Uterus (tissue), 4 donors: ENCODE data around the gene TPO. TPM values are rescaled to one million over a fixed set of nuclear protein-coding genes. Genes with fewer than 3 reads are reported as not detected.
"Not testable (repeated sequence)": the region's sequence is repeated elsewhere in the genome, so short reads cannot be mapped to it uniquely, and the experiment has no call there.

ENCODE experiments used
- DNase-seq, 2 donors: peaks; one replicate each; pipeline ENCODE4 v3.0.0-alpha.2; 2019 to 2020
- H3K27ac ChIP-seq, 2 donors: fragments of 200-600 bp; sonication (generic); 1 replicate in 1 of 2; 2 replicates in 1 of 2; pipeline ENCODE4 v1.5.1; 2016 to 2018
- H3K27me3 ChIP-seq, 2 donors: fragments of 200-600 bp; sonication (generic); one replicate each; pipeline ENCODE4 v1.5.1; 2018 to 2019; ENCODE audit warnings: control low read depth in 1 of 2
- H3K36me3 ChIP-seq, 2 donors: fragments of 200-600 bp; sonication (generic); one replicate each; pipeline ENCODE4 v1.5.1; 2019; ENCODE audit warnings: control low read depth in 1 of 2
- H3K4me1 ChIP-seq, 2 donors: fragments of 200-600 bp; sonication (generic); one replicate each; pipeline ENCODE4 v1.5.1; 2018 to 2019; ENCODE audit warnings: control low read depth in 1 of 2
- H3K4me3 ChIP-seq, 2 donors: fragments of 200-600 bp; sonication (generic); 1 replicate in 1 of 2; 2 replicates in 1 of 2; pipeline ENCODE4 v1.5.1; 2018 to 2019; ENCODE audit warnings: mild to moderate bottlenecking in 1 of 2
- H3K9me3 ChIP-seq, 2 donors: fragments of 200-600 bp; sonication (generic); one replicate each; pipeline ENCODE4 v1.5.1; 2019; ENCODE audit warnings: control low read depth in 1 of 2
- POLR2A ChIP-seq, 2 donors: fragments of 450-650 bp; IDR thresholded peaks; one replicate each; pipeline ENCODE4 v1.6.1; 2016; ENCODE audit warnings: antibody characterized with exemption in 2 of 2, mild to moderate bottlenecking in 1 of 2, moderate library complexity in 1 of 2
- intact Hi-C: fragments of 100-400 bp; cut with DNase I; formaldehyde crosslinking; loops from one replicate; pipeline ENCODE4 v1.15.1; 2023; ENCODE audit warnings: low total_unique reads
- total RNA-seq, 4 donors: library from RNA; depleted of rRNA in 3 of 4; stranded (reverse); fragments of >200 nt in 3 of 4; gene quantifications; one replicate each; pipeline versions ENCODE4 v1.1.0 to v1.2.4, GENCODE V29; 2014 to 2023
- TF ChIP-seq, protein P1 (sequence below), 4 experiments: fragments of 200-600 bp in 2 of 4; fragments of 450-650 bp in 2 of 4; sonication (generic) in 2 of 4; IDR thresholded peaks; one replicate each; pipeline ENCODE4 v1.5.1; 2016 to 2019; ENCODE audit warnings: antibody characterized with exemption in 4 of 4, mild to moderate bottlenecking in 2 of 4, moderate library complexity in 1 of 4
- donor health status: DM: yes; HTN: yes; CAD: no.

The TPO gene
- total RNA-seq, 4 donors from 2014 or later, result 4.4 TPM; not detected in 3

DNA sequence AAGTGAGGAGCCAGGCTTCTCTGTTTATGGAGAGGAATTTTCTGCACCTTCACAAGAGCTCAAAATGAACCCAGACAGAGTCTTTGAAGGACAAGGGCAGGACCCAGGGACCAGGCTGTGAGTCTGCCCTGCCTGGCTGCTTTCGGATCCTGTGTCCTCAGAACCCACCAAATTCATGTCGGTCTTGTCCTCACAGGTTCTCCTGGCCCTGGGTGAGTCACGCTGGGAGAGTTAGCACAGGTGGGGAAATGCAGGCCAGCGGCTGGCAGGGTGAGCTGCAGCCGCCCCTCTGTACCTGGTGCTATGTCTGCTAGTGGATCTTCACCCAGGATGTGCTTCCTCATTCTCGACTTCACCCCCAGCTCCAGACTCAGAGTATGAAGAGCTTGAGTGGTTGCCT is 35.8 kb upstream of the TPO start:
- Histone ChIP-seq H3K9me3 (no peaks in the 10 kb centered on the region), H3K36me3 (no peaks in the 10 kb centered on the region), H3K4me3 (no peak overlapping the region), H3K27ac (no peak overlapping the region), H3K27me3 (no peaks in the 10 kb centered on the region), H3K4me1 (no peaks in the 10 kb centered on the region)
- no peak for DNase-seq
- intact Hi-C loops, result no loop called here
- TF ChIP-seq, protein P1, sequence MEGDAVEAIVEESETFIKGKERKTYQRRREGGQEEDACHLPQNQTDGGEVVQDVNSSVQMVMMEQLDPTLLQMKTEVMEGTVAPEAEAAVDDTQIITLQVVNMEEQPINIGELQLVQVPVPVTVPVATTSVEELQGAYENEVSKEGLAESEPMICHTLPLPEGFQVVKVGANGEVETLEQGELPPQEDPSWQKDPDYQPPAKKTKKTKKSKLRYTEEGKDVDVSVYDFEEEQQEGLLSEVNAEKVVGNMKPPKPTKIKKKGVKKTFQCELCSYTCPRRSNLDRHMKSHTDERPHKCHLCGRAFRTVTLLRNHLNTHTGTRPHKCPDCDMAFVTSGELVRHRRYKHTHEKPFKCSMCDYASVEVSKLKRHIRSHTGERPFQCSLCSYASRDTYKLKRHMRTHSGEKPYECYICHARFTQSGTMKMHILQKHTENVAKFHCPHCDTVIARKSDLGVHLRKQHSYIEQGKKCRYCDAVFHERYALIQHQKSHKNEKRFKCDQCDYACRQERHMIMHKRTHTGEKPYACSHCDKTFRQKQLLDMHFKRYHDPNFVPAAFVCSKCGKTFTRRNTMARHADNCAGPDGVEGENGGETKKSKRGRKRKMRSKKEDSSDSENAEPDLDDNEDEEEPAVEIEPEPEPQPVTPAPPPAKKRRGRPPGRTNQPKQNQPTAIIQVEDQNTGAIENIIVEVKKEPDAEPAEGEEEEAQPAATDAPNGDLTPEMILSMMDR (IDR thresholded peaks at IDR 0.05), result no peak
- TF ChIP-seq POLR2A (IDR thresholded peaks at IDR 0.05), result no peak

DNA sequence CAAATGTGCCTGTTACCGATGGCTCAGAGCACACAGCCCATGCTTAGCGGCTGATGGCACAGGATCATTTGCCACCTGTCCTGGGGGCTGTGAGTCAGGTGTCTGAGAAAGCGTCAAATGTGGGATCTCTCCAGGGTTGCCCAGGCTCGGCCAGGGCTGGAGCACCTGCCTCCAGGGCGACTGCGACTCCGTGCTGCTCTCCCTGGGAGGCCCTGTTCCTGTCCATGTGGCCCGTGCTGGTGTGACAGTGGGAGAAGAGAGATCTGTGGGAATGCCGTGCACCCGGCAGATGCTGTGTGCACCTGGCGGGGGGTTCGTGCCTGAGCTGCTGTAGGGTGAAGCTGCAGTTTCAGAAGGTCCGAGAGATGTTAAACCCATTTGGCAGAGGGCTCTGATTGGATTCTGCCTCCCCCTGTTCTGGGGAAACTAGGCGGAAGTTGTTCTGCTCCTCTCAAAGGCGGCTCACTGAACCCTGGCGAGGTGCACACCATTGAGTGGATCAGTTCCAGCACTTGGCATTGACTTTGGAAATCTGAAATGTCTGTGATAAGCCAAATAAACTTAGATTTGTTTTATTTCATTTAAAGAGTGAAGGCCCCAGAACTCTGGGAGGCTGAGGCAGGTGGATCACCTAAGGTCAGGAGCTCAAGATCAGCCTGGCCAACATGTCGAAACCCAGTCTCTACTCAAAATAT is 34.7 kb upstream of the TPO start:
- H3K27ac ChIP-seq, result no peak overlapping the region

GRCh38 chr2:1381644-1382043 is 31.6 kb upstream of the TPO start:
- H3K4me1 ChIP-seq, result no peaks in the 10 kb centered on the region
- no peak for DNase-seq
- no peaks in the 10 kb centered on the region for H3K9me3 ChIP-seq
- H3K36me3 ChIP-seq, result no peaks in the 10 kb centered on the region
- no peak for TF ChIP-seq POLR2A (IDR thresholded peaks at IDR 0.05)
- TF ChIP-seq, protein P1 (IDR thresholded peaks at IDR 0.05), result no peak
- no peak overlapping the region for H3K4me3 ChIP-seq
- H3K27me3 ChIP-seq, result no peaks in the 10 kb centered on the region
- intact Hi-C loops, result no loop called here
- H3K27ac ChIP-seq, result no peak overlapping the region

More for the DNA sequence above, 34.7 kb upstream of the TPO start:
- no peaks in the 10 kb centered on the region for H3K9me3 ChIP-seq
- intact Hi-C loops, result no loop called here
- TF ChIP-seq, protein P1 (IDR thresholded peaks at IDR 0.05), result no peak
- no peak for TF ChIP-seq POLR2A (IDR thresholded peaks at IDR 0.05)
- H3K4me3 ChIP-seq, result no peak overlapping the region
- no peaks in the 10 kb centered on the region for H3K27me3 ChIP-seq
- DNase-seq, result no peak
- H3K36me3 ChIP-seq, result no peaks in the 10 kb centered on the region
- H3K4me1 ChIP-seq, result no peaks in the 10 kb centered on the region

GRCh38 chr2:1387954-1388725 is 25.1 kb upstream of the TPO start:
- DNase-seq, intact Hi-C loops, H3K27me3 ChIP-seq, H3K4me3 ChIP-seq, H3K27ac ChIP-seq, H3K4me1 ChIP-seq, H3K36me3 ChIP-seq, H3K9me3 ChIP-seq: not testable (repeated sequence)

DNA sequence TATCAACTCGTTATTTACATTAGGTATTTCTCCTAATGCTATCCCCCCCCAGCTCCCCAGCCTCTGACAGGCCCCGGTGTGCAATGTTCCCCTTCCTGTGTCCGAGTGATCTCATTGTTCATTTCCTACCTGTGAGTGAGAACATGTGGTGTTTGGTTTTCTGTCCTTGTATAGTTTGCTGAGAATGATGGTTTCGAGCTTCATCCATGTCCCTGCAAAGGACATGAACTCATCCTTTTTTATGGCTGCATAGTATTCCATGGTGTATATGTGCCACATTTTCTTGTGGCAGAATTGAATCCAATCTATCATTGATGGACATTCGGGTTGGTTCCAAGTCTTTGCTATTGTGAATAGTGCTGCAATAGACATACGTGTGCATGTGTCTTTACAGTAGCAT is 23.1 kb upstream of the TPO start:
- H3K9me3 ChIP-seq, H3K27ac ChIP-seq, DNase-seq, intact Hi-C loops, H3K36me3 ChIP-seq, H3K27me3 ChIP-seq, H3K4me1 ChIP-seq, H3K4me3 ChIP-seq: not testable (repeated sequence)

GRCh38 chr2:1393321-1393720 is 19.9 kb upstream of the TPO start:
- H3K4me3 ChIP-seq, result no peak overlapping the region
- H3K27me3 ChIP-seq, result no peaks in the 10 kb centered on the region
- TF ChIP-seq, protein P1 (IDR thresholded peaks at IDR 0.05), result no peak
- no peak for TF ChIP-seq POLR2A (IDR thresholded peaks at IDR 0.05)
- H3K36me3 ChIP-seq, result no peaks in the 10 kb centered on the region
- H3K9me3 ChIP-seq, result no peaks in the 10 kb centered on the region
- intact Hi-C loops, result no loop called here
- H3K27ac ChIP-seq, result no peak overlapping the region
- DNase-seq, result no peak
- no peaks in the 10 kb centered on the region for H3K4me1 ChIP-seq
